Esophagus muscularis mucosa (tissue), 4 donors: ENCODE measurements around the gene RASD1.

Source experiments
- CTCF ChIP-seq, 3 experiments: fragments of 200-600 bp in 2 of 3; fragments of 450-650 bp in 1 of 3; sonication (generic) in 2 of 3; IDR thresholded peaks; one replicate each; pipeline ENCODE4 v1.5.1; 2017 to 2019; ENCODE audit warnings: antibody characterized with exemption in 3 of 3, mild to moderate bottlenecking in 2 of 3, moderate library complexity in 1 of 3
- EP300 ChIP-seq: sonication (generic); formaldehyde crosslinking; IDR thresholded peaks from one replicate; pipeline ENCODE4 v1.6.1; 2017; ENCODE audit warnings: antibody characterized with exemption
- POLR2A ChIP-seq: fragments of 450-650 bp; IDR thresholded peaks from one replicate; pipeline ENCODE4 v1.6.1; 2017; ENCODE audit warnings: antibody characterized with exemption, moderate library complexity, mild to moderate bottlenecking, low read depth
- POLR2AphosphoS5 ChIP-seq, 2 donors: sonication (generic); formaldehyde crosslinking; IDR thresholded peaks; one replicate each; pipeline ENCODE4 v1.6.1; 2017; ENCODE audit warnings: antibody characterized with exemption in 2 of 2

DNA sequence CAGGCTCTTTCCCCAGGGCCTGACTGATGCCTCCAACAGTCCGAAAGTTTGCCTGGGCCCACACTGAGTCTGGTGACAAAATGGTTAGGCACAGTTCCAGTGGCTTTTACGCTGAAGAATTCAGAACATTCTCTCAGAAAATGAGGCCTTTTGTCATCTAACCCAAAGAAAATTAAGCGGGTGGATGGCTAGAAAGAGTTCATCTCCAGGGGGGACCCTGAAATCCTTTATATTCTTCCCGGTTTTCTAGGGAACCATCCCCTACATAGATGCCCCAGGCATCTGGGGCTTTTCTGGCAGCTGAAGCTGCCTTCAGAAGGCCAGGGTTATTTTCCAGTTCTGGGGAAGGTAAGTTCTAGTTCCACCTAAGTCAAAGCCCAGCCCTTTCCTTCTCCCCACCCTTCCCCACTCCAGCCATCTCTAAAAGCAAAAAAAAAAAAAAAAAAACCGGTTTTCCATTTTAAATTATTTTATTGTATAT lies 2.2 kb downstream of the RASD1 start:
- TF ChIP-seq CTCF (IDR thresholded peaks at IDR 0.05) (no peak), POLR2A (no peak), EP300 (no peak), POLR2AphosphoS5 (IDR thresholded peaks at IDR 0.05) (no peak)
